HG03103 (cell line): ENCODE data around the gene ACSS3.
"Not testable (repeated sequence)": the region's sequence is repeated elsewhere in the genome, so short reads cannot be mapped to it uniquely, and the experiment has no call there.

Experiments
- ATAC-seq: cut with Tn5 transposase; IDR thresholded peaks from one replicate; pipeline ENCODE4 v1.9.1; 2021; ENCODE audit warnings: low read depth; ENCODE audit not compliant: unreplicated experiment

ACSS3 gene

GRCh38 chr12:81077686-81078441 is at the start of gene ACSS3:
ACSS3 (plus strand) TSS chr12:81078079; CDS start chr12:81078121, 42 bp downstream.
- ATAC-seq: no peak

- no peak for ATAC-seq
These were observed 43.0 kb upstream of the ACSS3 start for GRCh38 chr12:81034926-81035325.

- ATAC-seq: no peak
These were observed 38.6 kb upstream of the ACSS3 start for GRCh38 chr12:81039231-81039630.

- ATAC-seq: no peak
These were observed 33.7 kb upstream of the ACSS3 start for GRCh38 chr12:81043979-81044740.

GRCh38 chr12:81064971-81065370 is 12.9 kb upstream of the ACSS3 start:
- ATAC-seq: not testable (repeated sequence)

GRCh38 chr12:81070846-81071245 is 7.0 kb upstream of the ACSS3 start:
- ATAC-seq: no peak

GRCh38 chr12:81075539-81075938 is 2.3 kb upstream of the ACSS3 start:
- no peak for ATAC-seq

- no peak for ATAC-seq
These were observed 572 bp upstream of the ACSS3 start for GRCh38 chr12:81077329-81077685.

GRCh38 chr12:81078469-81079196 is 754 bp downstream of the ACSS3 start:
- ATAC-seq: no peak

GRCh38 chr12:81079280-81080076 is 1.6 kb downstream of the ACSS3 start:
- no peak for ATAC-seq

GRCh38 chr12:81080431-81080983 is 2.6 kb downstream of the ACSS3 start:
- ATAC-seq: no peak

- no peak for ATAC-seq
These were observed 3.8 kb downstream of the ACSS3 start for GRCh38 chr12:81081726-81082125.

- no peak for ATAC-seq
These were observed 5.1 kb downstream of the ACSS3 start for GRCh38 chr12:81083018-81083417.

- no peak for ATAC-seq
These were observed 6.1 kb downstream of the ACSS3 start for GRCh38 chr12:81083906-81084513.

GRCh38 chr12:81084811-81085350 is 7.0 kb downstream of the ACSS3 start:
- ATAC-seq: no peak

GRCh38 chr12:81085832-81086231 is 8.0 kb downstream of the ACSS3 start:
- no peak for ATAC-seq

GRCh38 chr12:81086342-81086741 is 8.5 kb downstream of the ACSS3 start:
- no peak for ATAC-seq

GRCh38 chr12:81088221-81088620 is 10.3 kb downstream of the ACSS3 start:
- ATAC-seq: no peak

GRCh38 chr12:81089412-81089811 is 11.5 kb downstream of the ACSS3 start:
- ATAC-seq: no peak

GRCh38 chr12:81092053-81092452 is 14.2 kb downstream of the ACSS3 start:
- ATAC-seq: no peak
